Endothelial cell of umbilical vein (primary cell): Measurements from ENCODE around the gene TMEM33. TPM values are rescaled to one million over a fixed set of nuclear protein-coding genes. Genes with fewer than 3 reads are reported as not detected.

Experiments used
- BruUV-seq: library from RNA; stranded (reverse); fragments of 400-500 nt; replicated peaks from 2 replicates; lab custom pipeline; 2021; lab: Mats Ljungman, UMichigan
- CTCF ChIA-PET: fragments of 300-600, 350-600 bp; sonication (Branson Sonifier 250); formaldehyde crosslinking; loops from one replicate; lab custom pipeline; 2021; ENCODE audit warnings: antibody characterized with exemption, inconsistent platforms; lab: Charles Lee
- POLR2A ChIA-PET: fragments of 300-600, 350-600 bp; sonication (Branson Sonifier 250); formaldehyde crosslinking; loops from one replicate; lab custom pipeline; 2021; ENCODE audit warnings: antibody characterized with exemption, inconsistent platforms; lab: Charles Lee
- DNase-seq: peaks from one replicate; pipeline ENCODE4 v3.0.0-alpha.2; 2011; ENCODE audit warnings: low read depth, low spot score
- FAIRE-seq: peaks from 2 replicates; lab custom pipeline; 2011; peaks lifted over from hg19 to GRCh38; lab: Jason Lieb, UNC
- H2AFZ ChIP-seq: 2 replicates; pipeline ENCODE4 v1.6.0; 2012; ENCODE audit warnings: low read depth, low read length, control low read depth, inconsistent platforms
- H3K27ac ChIP-seq: 2 replicates; pipeline ENCODE4 v1.5.1; 2011; ENCODE audit warnings: low read depth, mild to moderate bottlenecking, control low read depth, low read length, moderate library complexity; ENCODE audit not compliant: insufficient read depth
- H3K27me3 ChIP-seq, 2 experiments: 2 replicates each; pipeline versions ENCODE4 v1.6.0 to v1.6.1; 2011; ENCODE audit warnings: low read length in 2 of 2, mixed read lengths in 1 of 2; ENCODE audit not compliant: control insufficient read depth in 2 of 2, insufficient read depth in 2 of 2
- H3K36me3 ChIP-seq, 2 experiments: 2 replicates in 1 of 2; 3 replicates in 1 of 2; pipeline ENCODE4 v1.5.1; 2011; ENCODE audit warnings: low read length in 2 of 2, mild to moderate bottlenecking in 1 of 2, moderate library complexity in 1 of 2; ENCODE audit not compliant: control insufficient read depth in 2 of 2, insufficient read depth in 2 of 2; ENCODE audit errors: extremely low read depth in 1 of 2
- H3K4me1 ChIP-seq: 3 replicates; pipeline ENCODE4 v1.5.1; 2011; ENCODE audit warnings: mild to moderate bottlenecking, low read length; ENCODE audit not compliant: control insufficient read depth, insufficient read depth; ENCODE audit errors: extremely low read depth
- H3K4me2 ChIP-seq: 2 replicates; pipeline ENCODE4 v1.6.1; 2011; ENCODE audit warnings: low read length, control low read depth, mixed read lengths; ENCODE audit not compliant: insufficient read depth
- H3K4me3 ChIP-seq, 3 experiments: fragments of 200-600 bp in 1 of 3; sonication (generic), shearing (Covaris generic) in 1 of 3; replicated peaks in 1 of 3; 2 replicates each; pipeline ENCODE4 v1.5.1; 2011 to 2016; ENCODE audit warnings: control low read depth in 3 of 3, low read length in 3 of 3, mild to moderate bottlenecking in 2 of 3, inconsistent platforms in 1 of 3, low read depth in 1 of 3, moderate library complexity in 1 of 3; ENCODE audit not compliant: insufficient read depth in 1 of 3
- H3K79me2 ChIP-seq: 2 replicates; pipeline ENCODE4 v1.6.0; 2012; ENCODE audit warnings: low read length, inconsistent platforms; ENCODE audit not compliant: control insufficient read depth, insufficient read depth
- H3K9ac ChIP-seq: replicated peaks from 2 replicates; pipeline ENCODE3; 2011; ENCODE audit warnings: low read length, control low read depth; ENCODE audit not compliant: insufficient read depth; ENCODE audit errors: extremely low read depth
- H3K9me1 ChIP-seq: replicated peaks from 3 replicates; pipeline ENCODE4 v1.6.0; 2011; ENCODE audit warnings: mild to moderate bottlenecking, low read length; ENCODE audit not compliant: control insufficient read depth, insufficient read depth; ENCODE audit errors: extremely low read depth
- H3K9me3 ChIP-seq: replicated peaks from 2 replicates; pipeline ENCODE4 v1.5.1; 2012; ENCODE audit warnings: low read length, inconsistent platforms; ENCODE audit not compliant: control insufficient read depth, insufficient read depth
- H4K20me1 ChIP-seq: replicated peaks from 2 replicates; pipeline ENCODE3; 2011; ENCODE audit warnings: mild to moderate bottlenecking, low read length; ENCODE audit not compliant: control insufficient read depth, insufficient read depth; ENCODE audit errors: extremely low read depth
- CTCF ChIP-seq, 2 donors: IDR thresholded peaks; 1 replicate in 1 of 2; 2 replicates in 1 of 2; pipeline ENCODE4 v1.5.1; 2011; ENCODE audit warnings: low read length in 2 of 2, mild to moderate bottlenecking in 2 of 2, moderate library complexity in 2 of 2, control low read depth in 1 of 2, inconsistent platforms in 1 of 2, low read depth in 1 of 2; ENCODE audit not compliant: insufficient read depth in 1 of 2; ENCODE audit errors: extremely low read depth in 1 of 2
- EZH2 ChIP-seq: IDR thresholded peaks from 2 replicates; pipeline ENCODE4 v1.6.1; 2012; ENCODE audit warnings: borderline replicate concordance, low read depth, mild to moderate bottlenecking, moderate library complexity, low read length, inconsistent platforms; ENCODE audit not compliant: severe bottlenecking
- FOS ChIP-seq: IDR thresholded peaks from 2 replicates; pipeline ENCODE4 v1.6.1; 2011; ENCODE audit warnings: mild to moderate bottlenecking, low read length, moderate library complexity, borderline replicate concordance; ENCODE audit not compliant: insufficient read depth
- GATA2 ChIP-seq: IDR thresholded peaks from 2 replicates; pipeline ENCODE4 v1.7.0; 2011; ENCODE audit warnings: low read depth, mild to moderate bottlenecking, moderate library complexity, mixed read lengths, low read length; ENCODE audit not compliant: insufficient read length, insufficient read depth
- JUN ChIP-seq: IDR thresholded peaks from 2 replicates; pipeline ENCODE4 v1.6.1; 2011; ENCODE audit warnings: borderline replicate concordance, low read depth; ENCODE audit not compliant: insufficient read length, insufficient read depth
- MAX ChIP-seq: IDR thresholded peaks from 2 replicates; pipeline ENCODE4 v1.6.1; 2011; ENCODE audit not compliant: insufficient read depth, insufficient read length
- MYC ChIP-seq: IDR thresholded peaks from one replicate; pipeline ENCODE4 v1.6.1; 2011; ENCODE audit warnings: mild to moderate bottlenecking, low read depth, low read length
- POLR2A ChIP-seq: IDR thresholded peaks from 2 replicates; pipeline ENCODE4 v1.6.1; 2012; ENCODE audit warnings: low read depth, mild to moderate bottlenecking, control low read depth, low read length
- POLR2AphosphoS5 ChIP-seq: IDR thresholded peaks from 2 replicates; pipeline ENCODE4 v1.6.1; 2012; ENCODE audit warnings: low read depth, mild to moderate bottlenecking, control low read depth, low read length, moderate library complexity; ENCODE audit not compliant: insufficient read depth
- dilution Hi-C: fragments of 300-500 bp; cut with MboI; formaldehyde crosslinking; loops from one replicate; pipeline ENCODE4 v1.15.0; 2019; ENCODE audit warnings: low sequenced_read_pairs; ENCODE audit not compliant: extremely low pct_ligation_motif_present
- intact Hi-C: fragments of 100-400 bp; cut with micrococcal nuclease; formaldehyde crosslinking; loops from one replicate; pipeline ENCODE4 v1.10.0; 2022
- polyA plus RNA-seq, 4 experiments: library from polyadenylated mRNA; depleted of rRNA in 3 of 4; stranded (reverse) in 3 of 4; unstranded in 1 of 4; fragments of >200 nt; gene quantifications; 2 replicates each; pipeline versions ENCODE4 v1.2.1 to v1.2.3, GENCODE V29; 2011 to 2012; ENCODE audit warnings: missing spikeins in 1 of 4
- total RNA-seq: library from RNA; stranded (reverse); gene quantifications from 2 replicates; pipeline ENCODE4 v1.2.3, GENCODE V29; 2021

The TMEM33 gene
- total and polyA plus RNA-seq, 2 donors (not counting 3 experiments of a cell fraction or from before 2014, with no cell fraction given), result 52.9 to 60.1 TPM

- no TSS peak for BruUV-seq
- H3K4me3 ChIP-seq, result no peak overlapping the region
- H2AFZ ChIP-seq, result no peak overlapping the region
- intact Hi-C loops (no loop called here), dilution Hi-C loops (no loop called here)
- H3K27ac ChIP-seq, result no peak overlapping the region
- no peak for TF ChIP-seq EZH2
- no peaks in the 10 kb centered on the region for H3K9me3 ChIP-seq
- H3K36me3 ChIP-seq, result peaks cover 2 to 10% of the 10 kb centered on the region in 2 experiments
- ChIA-PET POLR2A (no interaction called here), CTCF (no interaction called here)
- no peaks in the 10 kb centered on the region for H3K27me3 ChIP-seq
- peaks cover 8% of the 10 kb centered on the region for H4K20me1 ChIP-seq
- DNase-seq, result no peak
- H3K4me2 ChIP-seq, result no peak overlapping the region
- peaks cover 75% of the 10 kb centered on the region for H3K79me2 ChIP-seq
- peaks cover 2% of the 10 kb centered on the region for H3K9me1 ChIP-seq
- peaks cover 18% of the 10 kb centered on the region for H3K4me1 ChIP-seq
- H3K9ac ChIP-seq, result no peak overlapping the region
- no peak for FAIRE-seq
Observed at GRCh38 chr4:41939016-41939626, 3.9 kb downstream of the TMEM33 start.

- peaks cover 8% of the 10 kb centered on the region for H4K20me1 ChIP-seq
- no peak for TF ChIP-seq CTCF (IDR thresholded peaks at IDR 0.05; ENCODE audit: extremely low read depth in 1 of 2, insufficient read depth in 1 of 2, low read depth in 1 of 2, low read length in 2 of 2)
- no peak for TF ChIP-seq MYC
- TF ChIP-seq JUN, result no peak
- no peak for TF ChIP-seq POLR2A
- TF ChIP-seq EZH2, result no peak
- TF ChIP-seq POLR2AphosphoS5, result no peak
- no peak for TF ChIP-seq MAX
- no peak for TF ChIP-seq GATA2
- TF ChIP-seq FOS, result no peak
- no peak overlapping the region for H3K27ac ChIP-seq
- dilution Hi-C loops, result no loop called here
- peaks cover 13% of the 10 kb centered on the region for H3K4me1 ChIP-seq
- H2AFZ ChIP-seq, result no peak overlapping the region
- no TSS peak for BruUV-seq
- ChIA-PET POLR2A (no interaction called here), CTCF (interaction anchor here (0.9 to 1.2 kb wide), 2 partner anchors 20 to 23 kb away, joined by 3 read pairs; no protein-coding TSS in a partner anchor)
- intact Hi-C loops, result no loop called here
- no peaks in the 10 kb centered on the region for H3K27me3 ChIP-seq
- H3K4me2 ChIP-seq, result no peak overlapping the region
- H3K79me2 ChIP-seq, result peaks cover 67% of the 10 kb centered on the region
- H3K9ac ChIP-seq, result no peak overlapping the region
- peaks cover 2% of the 10 kb centered on the region for H3K9me1 ChIP-seq
- no peaks in the 10 kb centered on the region for H3K9me3 ChIP-seq
- no peak for FAIRE-seq
- no peak for DNase-seq
- peaks cover 2 to 10% of the 10 kb centered on the region in 2 experiments for H3K36me3 ChIP-seq
- H3K4me3 ChIP-seq, result no peak overlapping the region
Observed at GRCh38 chr4:41940834-41941233, 5.6 kb downstream of the TMEM33 start.
